HG02970 (cell line): ENCODE results near the gene NAV2.

ENCODE experiments used
- ATAC-seq: cut with Tn5 transposase; IDR thresholded peaks from one replicate; pipeline ENCODE4 v1.9.1; 2021; ENCODE audit warnings: mild to moderate bottlenecking, moderate library complexity, moderate number of reproducible peaks; ENCODE audit not compliant: unreplicated experiment, low FRiP score

The NAV2 gene

DNA sequence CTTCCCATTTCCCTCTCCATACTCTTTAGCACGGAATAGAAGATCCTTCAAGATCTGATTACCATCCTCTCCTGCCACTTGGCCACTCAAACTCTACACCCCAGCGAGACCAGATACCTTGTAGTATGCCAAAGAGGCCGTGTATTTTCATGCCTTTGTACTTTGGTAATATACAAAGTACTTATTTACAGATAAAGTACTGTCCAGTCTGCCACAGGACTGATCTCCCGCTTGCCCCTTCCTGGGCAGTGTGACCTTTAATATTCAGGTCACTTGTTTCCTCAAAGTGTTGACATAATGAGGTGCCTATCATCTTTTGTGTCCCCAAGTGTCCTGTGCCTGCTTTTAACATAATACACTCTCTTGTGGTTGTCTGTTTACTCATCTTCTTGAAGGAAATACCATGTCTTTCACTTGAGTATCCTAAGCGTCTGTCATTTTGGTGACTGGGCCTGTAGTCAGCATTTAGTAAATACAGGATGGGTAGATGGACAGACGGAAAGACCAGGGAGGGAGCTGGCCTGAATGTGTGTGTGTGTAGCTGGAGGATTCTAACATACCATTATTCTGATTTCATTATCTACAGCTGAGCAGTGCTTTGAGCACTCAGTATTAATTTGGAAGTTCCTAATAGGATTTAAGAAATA lies 137.4 kb downstream of the NAV2 start:
- ATAC-seq, result no peak

DNA sequence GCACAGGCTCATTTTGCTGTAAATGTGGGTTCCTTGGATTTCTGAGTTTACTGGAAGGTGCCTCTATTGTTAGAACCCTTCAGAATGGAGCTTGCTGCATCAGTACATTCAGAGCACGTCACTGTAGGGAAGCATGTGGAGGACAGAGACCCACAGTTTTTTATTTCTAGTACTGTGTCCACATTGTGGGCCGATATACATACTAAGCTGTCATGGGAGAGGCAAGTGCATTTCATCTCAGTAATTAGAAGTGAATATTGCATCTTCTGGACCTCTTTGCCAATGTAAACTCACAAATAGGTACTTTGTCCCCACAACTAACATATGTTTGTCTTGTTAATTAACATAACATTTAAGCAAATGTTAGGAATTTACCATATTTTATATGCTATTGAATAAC lies 139.7 kb downstream of the NAV2 start:
- ATAC-seq, result no peak

DNA sequence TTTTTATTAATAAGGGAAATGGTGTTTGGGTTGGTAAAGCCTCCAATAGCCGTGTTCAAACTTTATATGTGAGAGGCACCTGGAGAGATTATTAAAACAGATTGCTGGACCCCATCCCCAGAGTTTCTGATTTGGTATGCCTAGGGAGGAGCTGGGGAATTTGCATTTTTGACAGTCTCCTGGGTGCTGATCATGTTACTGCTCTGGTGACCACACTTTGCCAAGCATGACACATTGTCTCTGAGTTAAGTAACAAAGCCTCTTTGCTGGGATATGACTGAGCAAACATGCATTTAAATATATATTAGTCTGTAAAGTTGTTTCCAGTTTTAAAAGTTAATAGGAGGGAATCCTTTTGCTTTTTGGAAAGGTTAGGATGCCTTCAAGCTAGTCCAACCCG lies 140.4 kb downstream of the NAV2 start:
- ATAC-seq, result no peak

- ATAC-seq, result no peak
Measured at GRCh38 chr11:19853920-19854319, 141.3 kb downstream of the NAV2 start.

DNA sequence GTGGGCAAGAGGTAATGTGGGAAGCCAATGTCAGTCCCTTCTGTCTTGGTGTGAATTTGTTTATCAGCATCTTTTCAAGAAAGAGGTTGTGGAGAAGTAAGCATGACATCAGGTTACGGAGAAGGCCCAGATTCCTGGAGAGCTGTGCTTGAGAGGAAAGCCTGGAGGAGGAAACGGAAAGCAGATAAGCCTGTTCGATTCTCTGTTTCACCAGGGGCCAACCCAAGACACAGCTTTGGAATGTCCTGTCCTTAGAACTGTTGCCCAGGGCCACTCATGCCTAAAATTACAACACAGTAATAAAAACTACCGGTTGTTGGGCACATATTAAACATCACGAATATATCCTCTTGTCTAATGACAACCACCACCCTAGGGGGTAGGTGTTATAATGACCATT lies 148.5 kb downstream of the NAV2 start:
- no peak for ATAC-seq

GRCh38 chr11:19862091-19862490 lies 149.5 kb downstream of the NAV2 start:
- ATAC-seq, result no peak

DNA sequence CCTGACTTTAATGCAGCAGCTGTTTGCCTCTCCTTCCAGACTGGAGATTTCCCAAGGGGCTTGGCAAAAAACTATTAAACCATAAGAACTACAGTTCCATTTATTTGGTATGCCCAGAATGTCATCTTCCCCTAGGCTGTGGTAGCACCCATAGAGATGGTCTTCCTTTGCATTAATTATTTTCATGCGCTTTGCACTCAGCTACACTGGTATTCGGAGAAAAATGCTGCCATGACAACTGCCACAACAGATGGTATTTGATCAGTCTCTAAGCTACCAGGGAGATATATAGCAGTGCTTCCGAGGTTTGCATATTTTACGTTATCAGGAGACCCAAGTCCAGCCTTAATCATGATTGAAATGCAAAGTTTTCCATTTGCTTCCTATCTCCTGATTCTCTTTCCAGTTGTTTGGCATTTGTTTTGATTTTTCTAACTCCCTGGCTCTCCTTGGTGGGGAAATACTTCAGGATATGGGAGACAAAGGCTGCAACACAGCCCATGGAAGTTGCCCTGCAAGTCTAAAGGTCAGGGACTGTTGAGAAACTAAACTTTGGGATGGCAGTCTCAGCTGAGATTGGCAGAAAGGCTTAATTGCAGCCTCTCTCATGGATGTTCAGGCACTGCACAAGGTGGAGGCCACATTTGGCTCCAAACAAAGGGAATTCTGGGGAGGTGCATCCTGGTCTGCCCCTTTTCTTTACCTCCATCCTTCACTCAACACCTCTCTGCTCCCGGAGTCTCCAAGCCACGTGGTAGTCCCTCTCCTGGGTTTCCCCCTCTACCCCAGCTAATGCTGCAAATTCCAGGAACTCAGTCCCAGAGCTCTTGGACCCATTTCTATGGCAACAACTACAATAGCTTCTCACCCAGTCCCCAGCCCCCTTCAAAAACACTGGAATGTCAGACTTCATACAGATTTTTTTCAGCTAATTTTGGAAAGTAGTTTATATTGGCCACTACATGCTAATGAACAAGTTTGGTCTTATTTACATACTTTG lies 151.8 kb downstream of the NAV2 start:
- ATAC-seq, result no peak

DNA sequence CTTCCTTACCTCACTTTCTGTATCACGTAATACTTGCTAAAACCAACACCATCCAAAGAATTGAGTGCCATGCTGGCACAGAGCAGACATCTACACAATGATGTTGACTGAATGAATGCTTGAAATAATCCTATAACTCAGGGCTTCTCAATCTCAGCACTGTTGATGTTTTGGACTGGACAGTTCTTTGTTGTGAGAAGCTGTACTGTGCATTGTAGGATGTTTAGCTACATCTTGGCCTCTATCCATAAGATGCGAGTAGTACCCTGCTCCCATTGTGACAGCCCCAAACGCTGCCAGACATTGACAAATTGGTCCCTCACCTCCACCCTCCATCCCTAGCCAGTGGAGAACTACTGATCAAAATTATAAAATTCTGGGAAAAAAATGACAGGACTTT lies 153.4 kb downstream of the NAV2 start:
- ATAC-seq, result no peak

- ATAC-seq, result no peak
Measured at GRCh38 chr11:19866521-19866920, 153.9 kb downstream of the NAV2 start.

- no peak for ATAC-seq
Measured at GRCh38 chr11:19867064-19867463, 154.4 kb downstream of the NAV2 start.

DNA sequence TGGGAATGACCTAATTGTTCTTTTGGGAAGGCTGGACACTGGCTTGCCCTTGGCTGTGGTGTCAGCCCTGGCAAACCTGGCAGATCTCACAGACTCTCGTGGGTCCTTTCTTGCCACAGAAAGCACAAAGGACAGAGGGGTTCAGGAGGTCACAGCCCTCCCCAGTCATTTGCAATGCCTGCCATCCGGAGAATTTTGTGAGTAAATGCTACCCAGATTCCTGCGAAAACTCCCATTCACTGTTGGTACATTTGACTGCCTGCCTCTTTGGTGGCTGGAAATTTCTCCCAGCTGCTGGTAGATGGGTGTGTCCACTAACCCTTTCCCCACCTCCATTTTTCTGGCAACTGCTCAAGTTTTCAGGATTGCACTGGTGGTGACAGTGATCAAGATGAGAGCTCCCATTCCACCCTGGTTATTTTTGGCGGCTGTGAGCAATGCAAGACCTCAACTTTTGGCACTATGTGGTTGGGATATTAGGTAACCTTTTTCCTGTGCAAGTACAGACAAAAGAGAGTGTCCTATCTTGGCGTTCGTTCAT lies 155.7 kb downstream of the NAV2 start:
- ATAC-seq, result no peak

- no peak for ATAC-seq
Measured at GRCh38 chr11:19868871-19869270, 156.2 kb downstream of the NAV2 start.

- ATAC-seq, result no peak
Measured at GRCh38 chr11:19869466-19869865, 156.8 kb downstream of the NAV2 start.

DNA sequence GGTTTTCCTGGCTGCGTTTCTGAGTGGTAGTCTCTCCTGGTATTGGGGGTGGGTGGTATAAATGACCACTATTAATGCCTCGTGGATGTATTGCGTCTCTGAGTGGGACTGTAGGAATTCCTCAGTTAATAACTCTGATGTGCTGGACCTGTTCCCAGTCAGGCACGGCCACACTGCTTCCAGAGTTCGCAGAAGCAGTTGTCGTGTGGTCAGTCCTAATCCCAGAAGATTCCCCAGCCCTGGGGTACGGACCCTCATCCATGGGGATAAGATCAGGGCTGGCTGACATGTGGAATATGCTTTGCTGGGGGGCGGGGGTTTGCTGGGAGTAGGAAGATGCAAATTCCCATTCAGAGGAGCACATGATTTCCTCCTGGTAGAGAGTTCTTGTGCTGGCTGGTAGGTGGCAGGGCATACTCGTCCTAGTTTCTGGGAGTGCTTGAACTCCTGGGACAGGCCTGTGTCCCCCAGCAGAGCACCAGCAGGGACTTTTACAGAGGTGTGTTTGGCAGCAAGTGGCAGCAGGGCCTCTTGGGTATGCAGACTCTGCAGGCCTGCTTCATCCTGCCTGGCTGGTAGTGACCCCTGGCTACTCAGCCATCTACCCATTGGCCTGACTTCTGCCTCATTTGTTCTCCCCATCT lies 157.4 kb downstream of the NAV2 start:
- ATAC-seq, result no peak

DNA sequence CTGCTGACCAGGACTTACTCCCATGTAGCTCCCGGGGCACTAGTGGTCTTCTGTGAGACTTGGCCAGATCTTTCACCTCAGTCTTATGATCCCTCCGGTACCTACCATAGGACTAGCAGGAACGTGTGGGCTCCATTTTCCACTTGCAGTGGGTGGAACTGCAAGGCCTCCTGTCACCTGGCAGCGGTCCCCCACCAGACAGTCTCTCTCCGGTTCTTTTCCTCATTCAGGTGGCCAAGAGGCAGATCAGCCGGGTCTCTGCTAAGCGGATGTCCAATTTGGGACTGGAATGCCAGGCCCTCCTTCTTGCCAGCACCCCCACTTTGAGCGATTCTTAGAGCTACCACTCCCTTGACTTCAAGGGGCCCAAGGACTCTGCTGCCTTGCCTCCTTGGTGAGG lies 158.9 kb downstream of the NAV2 start:
- no peak for ATAC-seq

DNA sequence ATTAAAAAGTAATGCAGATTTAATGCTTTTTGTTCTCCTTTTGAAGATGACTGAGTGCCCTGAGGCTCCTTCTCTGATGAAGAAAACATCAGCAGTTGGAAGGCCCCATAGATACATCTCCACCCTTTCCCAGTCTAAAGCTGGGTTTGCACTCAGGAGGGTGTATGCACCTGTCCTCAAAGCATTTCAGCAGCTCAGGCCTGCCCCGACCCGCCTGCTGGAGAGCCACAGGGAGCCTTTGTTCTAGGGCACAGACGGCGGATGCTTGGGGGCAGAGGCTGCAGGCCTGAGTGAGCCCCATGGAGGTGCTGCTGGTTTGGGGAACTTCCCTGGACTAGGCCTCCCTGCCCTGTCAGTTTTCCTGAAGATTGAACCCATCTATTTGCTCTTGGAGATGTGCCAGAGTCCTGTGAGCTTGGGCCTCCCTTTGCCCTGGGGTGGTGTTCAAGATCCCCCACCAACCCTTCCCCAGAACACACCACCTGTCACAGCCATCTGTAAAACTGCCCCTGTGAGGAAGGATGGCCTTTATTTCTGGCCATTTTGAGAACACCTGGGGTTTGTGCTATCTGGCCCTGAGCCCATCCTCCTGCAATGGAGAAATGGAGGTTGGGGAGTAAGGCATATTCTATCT lies 160.0 kb downstream of the NAV2 start:
- ATAC-seq, result no peak

DNA sequence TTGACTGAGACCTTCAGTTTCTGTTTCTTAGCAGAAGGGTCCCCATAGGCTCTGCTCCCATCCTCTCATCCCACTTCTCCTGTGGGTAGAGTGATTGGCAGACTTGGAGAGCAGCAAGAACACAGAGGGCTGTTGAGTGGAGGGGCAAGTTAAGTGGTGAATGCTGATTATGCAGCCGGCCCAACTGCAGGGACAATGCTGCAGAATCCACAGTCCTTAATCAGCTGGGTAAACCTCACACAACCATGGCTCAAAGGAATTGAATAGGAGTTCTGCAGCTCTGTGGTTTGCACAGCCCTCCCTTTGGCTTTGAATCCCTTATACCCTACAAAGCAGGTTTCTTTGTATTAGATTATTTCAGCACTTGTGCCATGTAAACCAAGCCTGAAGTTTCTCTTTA lies 161.1 kb downstream of the NAV2 start:
- ATAC-seq, result no peak

- no peak for ATAC-seq
Measured at GRCh38 chr11:19874266-19874665, 161.6 kb downstream of the NAV2 start.

GRCh38 chr11:19876750-19877149 lies 164.1 kb downstream of the NAV2 start:
- ATAC-seq, result no peak

DNA sequence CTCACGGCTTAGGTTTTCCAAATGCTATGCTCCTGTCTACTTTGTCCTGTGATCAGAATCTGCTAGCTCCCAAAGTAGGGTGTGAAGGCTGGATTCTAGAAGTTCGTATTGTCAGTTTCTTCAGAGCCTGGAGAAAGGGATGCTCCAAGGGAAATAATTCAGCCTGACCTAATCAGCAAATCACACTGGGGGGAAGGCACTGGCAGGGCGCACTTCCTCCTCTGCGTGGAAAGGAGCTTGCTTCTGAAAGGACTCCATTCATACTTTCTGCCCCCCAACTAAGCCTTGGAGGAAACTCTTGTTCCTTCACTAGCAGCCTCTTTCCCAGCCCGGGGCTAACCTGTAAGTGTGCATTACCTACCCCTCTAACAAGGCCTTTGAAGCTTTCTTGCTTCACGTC lies 165.9 kb downstream of the NAV2 start:
- no peak for ATAC-seq
